ENCODE data around the gene PPP3R2. TPM values are rescaled to one million over a fixed set of nuclear protein-coding genes. Genes with fewer than 3 reads are reported as not detected.
A peak's percentile ranks its signal among the peaks of the same experiment; 100 is the strongest.

The PPP3R2 gene
- total RNA-seq, 2 experiments from 2014 or later, result not detected

GRCh38 chr9:101582553-101582952 lies 12.2 kb downstream of the PPP3R2 start:
- no peak for DNase-seq
- no peaks in the 10 kb centered on the region for H3K4me1 Mint-ChIP-seq (ENCODE audit: low read depth)
- H3K4me3 Mint-ChIP-seq, result no peak overlapping the region
- no peaks in the 10 kb centered on the region for H3K27me3 Mint-ChIP-seq
- no peak for TF ChIP-seq CTCF (IDR thresholded peaks at IDR 0.05)
- ChIA-PET POLR2A (no interaction called here), CTCF (no interaction called here)
- Histone ChIP-seq H3K27ac (ENCODE audit: low read depth in 1 of 2, low read length in 2 of 2) (no peak overlapping the region), H3K27me3 (ENCODE audit: control insufficient read depth in 1 of 2, insufficient read depth in 2 of 2, low read length in 2 of 2) (no peaks in the 10 kb centered on the region), H3K36me3 (ENCODE audit: insufficient read depth, low read length) (no peaks in the 10 kb centered on the region), H3K4me1 (ENCODE audit: insufficient read depth, low read length) (no peaks in the 10 kb centered on the region), H3K4me3 (ENCODE audit: low read length) (no peak overlapping the region), H3K9me3 (ENCODE audit: control insufficient read depth in 1 of 2, insufficient read depth in 1 of 2, low read length in 2 of 2) (no peaks in the 10 kb centered on the region)
- no peak for ATAC-seq (ENCODE audit: poor library complexity)
- no peaks in the 10 kb centered on the region for H3K9me3 Mint-ChIP-seq
- H3K36me3 Mint-ChIP-seq (ENCODE audit: low read depth), result no peaks in the 10 kb centered on the region
- intact Hi-C loops (cut with DNase I, micrococcal nuclease), result no loop called here
- no peak overlapping the region for H3K27ac Mint-ChIP-seq

- Histone ChIP-seq H3K27me3 (ENCODE audit: control insufficient read depth in 1 of 2, insufficient read depth in 2 of 2, low read length in 2 of 2) (no peaks in the 10 kb centered on the region), H3K9me3 (ENCODE audit: control insufficient read depth in 1 of 2, insufficient read depth in 1 of 2, low read length in 2 of 2) (no peaks in the 10 kb centered on the region), H3K27ac (ENCODE audit: low read depth in 1 of 2, low read length in 2 of 2) (no peak overlapping the region), H3K4me1 (ENCODE audit: insufficient read depth, low read length) (no peaks in the 10 kb centered on the region), H3K36me3 (ENCODE audit: insufficient read depth, low read length) (no peaks in the 10 kb centered on the region), H3K4me3 (ENCODE audit: low read length) (no peak overlapping the region)
- ChIA-PET POLR2A (no interaction called here), CTCF (no interaction called here)
- DNase-seq, result peak in 2 of 14 experiments; percentile 13 to 20
- intact Hi-C loops (cut with DNase I, micrococcal nuclease), result no loop called here
- Mint-ChIP-seq H3K27me3 (no peaks in the 10 kb centered on the region), H3K4me3 (no peak overlapping the region), H3K4me1 (ENCODE audit: low read depth) (peaks cover 9% of the 10 kb centered on the region), H3K36me3 (ENCODE audit: low read depth) (no peaks in the 10 kb centered on the region), H3K9me3 (no peaks in the 10 kb centered on the region), H3K27ac (no peak overlapping the region)
- ATAC-seq (ENCODE audit: poor library complexity), result no peak
- no peak for TF ChIP-seq CTCF (IDR thresholded peaks at IDR 0.05)
Observed at GRCh38 chr9:101579711-101580545, 14.8 kb downstream of the PPP3R2 start.

GRCh38 chr9:101578378-101578777 lies 16.4 kb downstream of the PPP3R2 start:
- DNase-seq (peak in 2 of 14 experiments; percentile 19 to 32), ATAC-seq (ENCODE audit: poor library complexity) (no peak)
- peaks cover 24% of the 10 kb centered on the region for H3K4me1 Mint-ChIP-seq (ENCODE audit: low read depth)
- no peaks in the 10 kb centered on the region for H3K27me3 ChIP-seq (ENCODE audit: control insufficient read depth in 1 of 2, insufficient read depth in 2 of 2, low read length in 2 of 2)
- H3K9me3 Mint-ChIP-seq, result no peaks in the 10 kb centered on the region
- CTCF ChIA-PET, result no interaction called here
- H3K27me3 Mint-ChIP-seq, result no peaks in the 10 kb centered on the region
- H3K9me3 ChIP-seq (ENCODE audit: control insufficient read depth in 1 of 2, insufficient read depth in 1 of 2, low read length in 2 of 2), result no peaks in the 10 kb centered on the region
- no peak overlapping the region for H3K4me3 ChIP-seq (ENCODE audit: low read length)
- POLR2A ChIA-PET, result no interaction called here
- peaks cover 6% of the 10 kb centered on the region for H3K4me1 ChIP-seq (ENCODE audit: insufficient read depth, low read length)
- intact Hi-C loops (cut with DNase I, micrococcal nuclease), result no loop called here
- H3K36me3 Mint-ChIP-seq (ENCODE audit: low read depth), result no peaks in the 10 kb centered on the region
- no peaks in the 10 kb centered on the region for H3K36me3 ChIP-seq (ENCODE audit: insufficient read depth, low read length)
- H3K4me3 Mint-ChIP-seq, result no peak overlapping the region
- no peak overlapping the region for H3K27ac ChIP-seq (ENCODE audit: low read depth in 1 of 2, low read length in 2 of 2)
- H3K27ac Mint-ChIP-seq, result no peak overlapping the region
- no peak for TF ChIP-seq CTCF (IDR thresholded peaks at IDR 0.05)
